NCI-H2081 treated with DMSO at 0.1 percent for 48 hours (cell line): Measurements from ENCODE around the gene YBEY.

Source experiments
- DNase-seq: peaks from one replicate; lab custom pipeline; 2025; lab: John Stamatoyannopoulos, UW

Gene YBEY

GRCh38 chr21:46328151-46328550 lies 42.0 kb downstream of the YBEY start:
- DNase-seq, result no peak

DNA sequence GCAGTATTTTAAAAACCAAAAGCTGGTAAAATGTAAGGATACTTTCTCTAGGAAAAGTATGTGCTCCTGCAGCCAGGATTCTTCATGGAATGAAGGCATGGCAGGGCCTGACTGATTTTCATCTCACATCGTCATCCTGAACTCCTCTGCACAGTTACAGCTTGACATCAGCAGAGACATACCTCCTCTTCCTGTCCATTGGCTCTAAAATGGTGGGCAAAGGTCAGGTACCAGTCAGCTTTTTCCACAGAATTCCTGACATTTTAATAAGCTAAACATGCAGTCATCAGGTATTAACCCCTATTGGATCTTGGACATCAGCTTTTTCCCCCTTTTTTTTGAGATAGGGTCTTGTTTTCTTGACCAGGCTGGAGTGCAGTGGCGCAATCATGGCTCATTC lies 43.7 kb downstream of the YBEY start:
- DNase-seq, result no peak

- DNase-seq, result no peak
Observed at GRCh38 chr21:46334351-46335140, 48.4 kb downstream of the YBEY start.

- DNase-seq, result no peak
Observed at GRCh38 chr21:46336603-46337002, 50.5 kb downstream of the YBEY start.

DNA sequence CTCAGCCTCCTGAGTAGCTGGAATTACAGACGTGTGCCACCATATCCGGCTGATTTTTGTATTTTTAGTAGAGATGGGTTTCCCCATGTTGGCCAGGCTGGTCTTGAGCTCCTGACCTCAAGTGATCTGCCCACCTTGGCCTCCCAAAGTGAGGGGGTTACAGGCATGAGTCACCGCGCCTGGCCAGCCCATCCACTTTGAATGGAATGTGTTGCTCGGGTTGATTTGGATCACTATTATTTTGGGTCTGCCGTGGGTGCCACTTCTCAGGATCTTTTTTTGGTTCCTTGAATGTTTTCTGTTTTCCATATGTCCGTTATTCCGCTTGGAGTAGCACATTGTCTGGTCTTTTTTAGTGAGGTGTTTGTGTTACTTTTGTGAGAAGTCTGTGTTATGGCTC lies 54.9 kb downstream of the YBEY start:
- no peak for DNase-seq

- no peak for DNase-seq
Observed at GRCh38 chr21:46344219-46344915, 58.2 kb downstream of the YBEY start.

DNA sequence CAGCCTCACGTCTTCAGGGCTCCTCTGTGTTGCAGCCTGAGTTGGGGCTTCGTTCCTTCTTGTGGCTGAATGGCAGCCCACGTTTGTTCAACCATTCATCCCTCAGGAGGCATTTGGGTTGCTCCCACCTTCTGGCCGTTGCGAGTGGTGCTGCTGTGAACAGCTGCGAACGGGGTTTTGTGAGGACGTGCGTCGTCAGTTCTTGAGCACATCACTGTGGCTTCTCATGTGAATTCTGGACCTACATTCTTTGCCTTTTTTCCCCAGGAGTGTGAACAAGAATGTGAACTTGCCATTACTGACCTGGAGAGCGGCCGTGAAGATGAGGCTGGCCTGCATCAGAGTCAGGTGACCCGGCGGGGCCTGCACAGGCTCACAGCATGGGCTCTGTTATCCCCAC lies 59.7 kb downstream of the YBEY start:
- no peak for DNase-seq

- no peak for DNase-seq
Observed at GRCh38 chr21:46346296-46347202, 60.4 kb downstream of the YBEY start.

- DNase-seq, result no peak
Observed at GRCh38 chr21:46347203-46347550, 61.0 kb downstream of the YBEY start.
